Activated B cell treated with CpG ODN at 0.5 μM for 24 hours (primary cell): Measurements from ENCODE around the gene MRPL36. TPM values are rescaled to one million over a fixed set of nuclear protein-coding genes. Genes with fewer than 3 reads are reported as not detected.
"Not testable (repeated sequence)": the region's sequence is repeated elsewhere in the genome, so short reads cannot be mapped to it uniquely, and the experiment has no call there.

ENCODE experiments used
- ATAC-seq: fragments of 200-7000 bp; cut with Tn5 transposase; one replicate; pipeline ENCODE4 v1.10.0; 2021; ENCODE audit warnings: low read depth, mild to moderate bottlenecking, moderate library complexity
- CTCF ChIA-PET: fragments of 350-600 bp; sonication (Branson Sonifier 250); formaldehyde crosslinking; loops from one replicate; lab custom pipeline; 2021; ENCODE audit warnings: antibody characterized with exemption; lab: Charles Lee
- POLR2A ChIA-PET: fragments of 350-600 bp; sonication (Branson Sonifier 250); formaldehyde crosslinking; loops from one replicate; lab custom pipeline; 2021; ENCODE audit warnings: antibody characterized with exemption; lab: Charles Lee
- DNase-seq: peaks from one replicate; pipeline ENCODE4 v3.0.0; 2022
- H3K27ac Mint-ChIP-seq: one replicate; pipeline ENCODE4 v1.8.0; 2020; ENCODE audit warnings: mixed read lengths
- H3K27me3 Mint-ChIP-seq: one replicate; pipeline ENCODE4 v1.8.0; 2021; ENCODE audit warnings: mixed read lengths
- H3K36me3 Mint-ChIP-seq: one replicate; pipeline ENCODE4 v1.8.0; 2021; ENCODE audit warnings: low read depth, mixed read lengths
- H3K4me1 Mint-ChIP-seq: one replicate; pipeline ENCODE4 v1.8.0; 2021; ENCODE audit warnings: mixed read lengths
- H3K4me3 Mint-ChIP-seq: one replicate; pipeline ENCODE4 v1.8.0; 2020; ENCODE audit warnings: mild to moderate bottlenecking, mixed read lengths
- H3K9me3 Mint-ChIP-seq: one replicate; pipeline ENCODE4 v1.8.0; 2020; ENCODE audit warnings: mixed read lengths
- CTCF ChIP-seq: fragments of 200-600 bp; IDR thresholded peaks from one replicate; pipeline ENCODE4 v1.8.0; 2022; ENCODE audit warnings: antibody characterized with exemption, mild to moderate bottlenecking
- intact Hi-C: fragments of 100-400 bp; cut with micrococcal nuclease; formaldehyde crosslinking; loops from one replicate; pipeline ENCODE4 v1.15.1; 2024
- total RNA-seq: library from RNA; stranded (reverse); gene quantifications from 2 replicates; pipeline ENCODE4 v1.2.3, GENCODE V29; 2022

MRPL36 gene
- total RNA-seq, 1 donor from 2014 or later, result 28.7 TPM

- ChIA-PET CTCF (no interaction called here), POLR2A (no interaction called here)
- H3K27ac Mint-ChIP-seq, result no peak overlapping the region
- intact Hi-C loops, result no loop called here
- peaks cover 93% of the 10 kb centered on the region for H3K36me3 Mint-ChIP-seq
- no peaks in the 10 kb centered on the region for H3K27me3 Mint-ChIP-seq
- TF ChIP-seq CTCF, result no peak
- peaks cover 5% of the 10 kb centered on the region for H3K4me1 Mint-ChIP-seq
- ATAC-seq (no peak), DNase-seq (no peak)
- H3K9me3 Mint-ChIP-seq, result no peaks in the 10 kb centered on the region
- no peak overlapping the region for H3K4me3 Mint-ChIP-seq
Measured at GRCh38 chr5:1817261-1818043, 17.8 kb upstream of the MRPL36 start.

- H3K27ac Mint-ChIP-seq, DNase-seq, ATAC-seq, CTCF ChIA-PET, H3K4me1 Mint-ChIP-seq, H3K4me3 Mint-ChIP-seq, H3K27me3 Mint-ChIP-seq, intact Hi-C loops, POLR2A ChIA-PET, H3K9me3 Mint-ChIP-seq: not testable (repeated sequence)
- peaks cover 94% of the 10 kb centered on the region for H3K36me3 Mint-ChIP-seq
Measured at GRCh38 chr5:1816495-1817089, 17.0 kb upstream of the MRPL36 start.

GRCh38 chr5:1815881-1816292 lies 16.2 kb upstream of the MRPL36 start:
- Mint-ChIP-seq H3K9me3 (no peaks in the 10 kb centered on the region), H3K36me3 (peaks cover 94% of the 10 kb centered on the region), H3K4me1 (peaks cover 5% of the 10 kb centered on the region), H3K4me3 (no peak overlapping the region), H3K27me3 (no peaks in the 10 kb centered on the region), H3K27ac (no peak overlapping the region)
- POLR2A ChIA-PET, result interaction anchor here (0.6 kb wide), 1 partner anchor 11 kb away, joined by 4 read pairs; no protein-coding TSS in a partner anchor
- no peak for ATAC-seq
- CTCF ChIA-PET, result no interaction called here
- no peak for DNase-seq
- intact Hi-C loops, result no loop called here
- TF ChIP-seq CTCF, result no peak

- intact Hi-C loops, result no loop called here
- Mint-ChIP-seq H3K27ac (no peak overlapping the region), H3K4me3 (no peak overlapping the region), H3K4me1 (peaks cover 5% of the 10 kb centered on the region), H3K27me3 (no peaks in the 10 kb centered on the region), H3K9me3 (no peaks in the 10 kb centered on the region), H3K36me3 (peaks cover 94% of the 10 kb centered on the region)
- ChIA-PET POLR2A (interaction anchor here (0.6 kb wide), 1 partner anchor 10 kb away, joined by 4 read pairs; no protein-coding TSS in a partner anchor), CTCF (no interaction called here)
- ATAC-seq, result no peak
- DNase-seq, result no peak
- TF ChIP-seq CTCF, result no peak
Measured at GRCh38 chr5:1815071-1815786, 15.6 kb upstream of the MRPL36 start.

- peaks cover 3% of the 10 kb centered on the region for H3K4me1 Mint-ChIP-seq
- H3K9me3 Mint-ChIP-seq, result no peaks in the 10 kb centered on the region
- ATAC-seq, result no peak
- TF ChIP-seq CTCF, result no peak
- CTCF ChIA-PET, result no interaction called here
- DNase-seq, result no peak
- no peak overlapping the region for H3K27ac Mint-ChIP-seq
- no peak overlapping the region for H3K4me3 Mint-ChIP-seq
- intact Hi-C loops, result no loop called here
- POLR2A ChIA-PET, result no interaction called here
- no peaks in the 10 kb centered on the region for H3K27me3 Mint-ChIP-seq
- H3K36me3 Mint-ChIP-seq, result peaks cover 92% of the 10 kb centered on the region
Measured at GRCh38 chr5:1814183-1815020, 14.8 kb upstream of the MRPL36 start.
